Measurements from ENCODE around the gene MST1R. TPM values are rescaled to one million over a fixed set of nuclear protein-coding genes. Genes with fewer than 3 reads are reported as not detected.
A peak's percentile ranks its signal among the peaks of the same experiment; 100 is the strongest.

MST1R gene
- 6.5 and 8.2 TPM in 2 replicates for total RNA-seq

- H3K4me3 ChIP-seq (ENCODE audit: low read depth, low read length), result peak within 1 kb of the TSS; percentile 6
- no peaks in the 10 kb centered on the region for H3K27me3 ChIP-seq (ENCODE audit: control insufficient read depth, insufficient read depth, low read length)
- H3K36me3 ChIP-seq (ENCODE audit: control insufficient read depth, insufficient read depth, low read length), result no peaks in the 10 kb centered on the region
- no peak for TF ChIP-seq CTCF (IDR thresholded peaks at IDR 0.05; ENCODE audit: insufficient read depth, low read length, poor library complexity, severe bottlenecking)
- DNase-seq (ENCODE audit: low read depth), result no peak
These were observed at the start of gene MST1R for GRCh38 chr3:49903451-49904424. MST1R (minus strand) TSS chr3:49903873; CDS start chr3:49903609, 264 bp downstream.

GRCh38 chr3:49952924-49953323 is 49.3 kb upstream of the MST1R start:
- H3K36me3 ChIP-seq (ENCODE audit: control insufficient read depth, insufficient read depth, low read length), result no peaks in the 10 kb centered on the region
- H3K27me3 ChIP-seq (ENCODE audit: control insufficient read depth, insufficient read depth, low read length), result no peaks in the 10 kb centered on the region
- H3K4me3 ChIP-seq (ENCODE audit: low read depth, low read length), result no peak overlapping the region
- no peak for DNase-seq (ENCODE audit: low read depth)
- no peak for TF ChIP-seq CTCF (IDR thresholded peaks at IDR 0.05; ENCODE audit: insufficient read depth, low read length, poor library complexity, severe bottlenecking)

GRCh38 chr3:49942651-49943050 is 39.0 kb upstream of the MST1R start:
- no peak overlapping the region for H3K4me3 ChIP-seq (ENCODE audit: low read depth, low read length)
- no peaks in the 10 kb centered on the region for H3K27me3 ChIP-seq (ENCODE audit: control insufficient read depth, insufficient read depth, low read length)
- H3K36me3 ChIP-seq (ENCODE audit: control insufficient read depth, insufficient read depth, low read length), result no peaks in the 10 kb centered on the region
- no peak for TF ChIP-seq CTCF (IDR thresholded peaks at IDR 0.05; ENCODE audit: insufficient read depth, low read length, poor library complexity, severe bottlenecking)
- DNase-seq (ENCODE audit: low read depth), result no peak

- no peak for DNase-seq (ENCODE audit: low read depth)
- no peaks in the 10 kb centered on the region for H3K27me3 ChIP-seq (ENCODE audit: control insufficient read depth, insufficient read depth, low read length)
- peak overlapping the region; percentile 81 for H3K4me3 ChIP-seq (ENCODE audit: low read depth, low read length)
- TF ChIP-seq CTCF (IDR thresholded peaks at IDR 0.05; ENCODE audit: insufficient read depth, low read length, poor library complexity, severe bottlenecking), result no peak
- H3K36me3 ChIP-seq (ENCODE audit: control insufficient read depth, insufficient read depth, low read length), result no peaks in the 10 kb centered on the region
These were observed 37.1 kb upstream of the MST1R start for GRCh38 chr3:49940667-49941249.

- peak; percentile 92 for DNase-seq (ENCODE audit: low read depth)
- TF ChIP-seq CTCF (IDR thresholded peaks at IDR 0.05; ENCODE audit: insufficient read depth, low read length, poor library complexity, severe bottlenecking), result no peak
These were observed 36.4 kb upstream of the MST1R start, which contains the start of gene RBM6 for GRCh38 chr3:49939858-49940666. RBM6 (plus strand) TSS chr3:49940150; CDS start chr3:49962642, 22,492 bp downstream.

More at GRCh38 chr3:49939858-49940666, 36.4 kb upstream of the MST1R start, which contains the start of gene RBM6:
- Histone ChIP-seq H3K36me3 (ENCODE audit: control insufficient read depth, insufficient read depth, low read length) (no peaks in the 10 kb centered on the region), H3K27me3 (ENCODE audit: control insufficient read depth, insufficient read depth, low read length) (no peaks in the 10 kb centered on the region), H3K4me3 (ENCODE audit: low read depth, low read length) (peak within 1 kb of the TSS; percentile 81)

Data from kidney epithelial cell (primary cell).